ENCODE data around the gene PCGF3. TPM values are rescaled to one million over a fixed set of nuclear protein-coding genes. Genes with fewer than 3 reads are reported as not detected.
"Not testable (repeated sequence)": the region's sequence is repeated elsewhere in the genome, so short reads cannot be mapped to it uniquely, and the experiment has no call there.

Gene PCGF3
- total RNA-seq, 1 experiment from 2014 or later: 31.5 TPM

DNA sequence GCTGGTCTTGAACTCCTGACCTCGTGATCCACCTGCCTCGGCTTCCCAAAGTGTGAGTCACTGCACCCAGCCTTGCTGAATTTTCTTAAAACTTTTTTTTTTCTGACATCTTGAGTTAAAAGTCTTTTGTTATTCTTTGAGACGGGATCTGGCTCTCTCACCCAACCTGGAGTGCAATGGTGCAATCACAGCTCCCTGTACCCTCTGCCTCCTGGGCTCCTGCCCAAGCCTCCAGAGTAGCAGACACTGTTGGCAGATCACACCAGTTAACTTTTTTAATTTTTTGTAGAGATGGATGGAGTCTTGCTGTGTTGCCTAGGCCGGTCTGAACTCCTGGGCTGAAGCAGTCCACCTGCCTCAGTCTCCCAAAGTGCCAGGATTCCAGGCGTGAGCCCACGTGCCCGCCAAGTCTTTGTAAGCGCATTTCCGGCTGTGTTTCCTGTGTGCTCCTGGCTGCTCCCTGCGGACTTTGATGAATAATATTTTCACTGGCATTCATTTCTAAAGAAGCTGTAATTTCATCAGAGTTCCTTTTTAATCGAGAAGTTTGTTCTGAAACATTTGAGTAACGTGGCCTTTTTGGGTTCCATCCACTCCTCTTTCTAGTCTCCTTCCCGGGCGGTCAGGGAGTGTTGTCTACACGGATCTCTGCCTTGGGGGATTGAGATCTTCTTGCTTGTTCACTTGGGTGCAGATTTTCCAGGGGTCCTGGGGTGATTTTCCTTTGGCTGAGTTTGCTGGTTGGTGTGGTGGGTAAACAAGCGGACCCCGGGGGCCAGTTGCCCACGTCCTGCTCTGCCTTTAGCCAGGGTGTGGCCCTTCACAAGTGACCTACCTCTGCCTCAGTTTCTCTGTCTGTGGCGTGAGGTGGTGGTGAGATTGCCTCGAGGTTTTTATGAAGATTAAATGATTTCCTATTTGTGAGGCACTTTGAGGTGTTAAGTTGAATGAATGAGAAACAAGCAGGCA is 44.4 kb downstream of the PCGF3 start:
- Histone ChIP-seq H3K9me2 (replicated peaks; ENCODE audit: low read length) (no peaks in the 10 kb centered on the region), H3K9ac (ENCODE audit: low read length) (no peak overlapping the region), H3K4me2 (ENCODE audit: low read length) (no peak overlapping the region), H3K9me3 (ENCODE audit: low read length) (no peaks in the 10 kb centered on the region), H3K4me1 (ENCODE audit: insufficient read depth, low read length) (no peaks in the 10 kb centered on the region), H3K36me3 (ENCODE audit: low read depth, low read length) (peaks cover 6% of the 10 kb centered on the region; the same call in 1 of the 2 replicates), H3F3A (ENCODE audit: low read length, unreplicated experiment) (no peaks in the 10 kb centered on the region), H2AFZ (ENCODE audit: low read length) (no peak overlapping the region), H3K4me3 (ENCODE audit: low read length) (no peak overlapping the region), H3K79me2 (ENCODE audit: low read length) (no peaks in the 10 kb centered on the region), H3K27ac (ENCODE audit: low read length) (no peak overlapping the region), H4K20me1 (ENCODE audit: low read length) (no peaks in the 10 kb centered on the region), H3K27me3 (ENCODE audit: low read length) (no peaks in the 10 kb centered on the region)
- BruUV-seq (replicated peaks): no TSS peak
- DNase-seq (no peak), ATAC-seq (no peak)
- no peak for TF ChIP-seq EZH2phosphoT487 (IDR thresholded peaks at IDR 0.05; ENCODE audit: borderline replicate concordance, low read length)
- no peak for TF ChIP-seq EZH2 (IDR thresholded peaks at IDR 0.05; ENCODE audit: low read length, unreplicated experiment)
- no peak for TF ChIP-seq CTCF (conservative IDR thresholded peaks at IDR 0.05; ENCODE audit: low read depth, low read length)
- ChIA-PET POLR2A (ENCODE audit: unreplicated experiment) (no interaction called here), CTCF (no interaction called here)
- intact Hi-C loops (cut with micrococcal nuclease): no loop called here

DNA sequence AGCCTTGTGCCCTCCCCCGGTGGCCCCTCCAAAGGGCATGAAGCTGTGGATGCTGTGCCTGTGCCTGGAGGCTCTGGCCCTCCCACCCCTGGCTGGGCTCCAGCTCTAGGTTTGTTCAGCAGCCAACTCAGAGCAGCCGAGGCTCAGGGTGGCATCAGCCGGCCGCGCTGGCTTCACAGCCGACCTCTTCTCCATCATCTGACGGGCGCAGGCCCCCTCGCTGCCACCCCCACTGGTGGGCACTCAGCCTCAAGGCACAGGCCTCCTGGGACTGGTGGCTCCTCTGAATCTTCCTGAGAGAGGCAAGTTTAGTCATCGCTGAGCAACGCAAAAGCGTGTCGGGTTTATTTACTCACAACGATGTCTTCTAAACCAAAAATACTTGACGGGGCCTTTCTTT is 46.0 kb downstream of the PCGF3 start:
- Histone ChIP-seq H3F3A (ENCODE audit: low read length, unreplicated experiment) (no peaks in the 10 kb centered on the region), H3K9me3 (ENCODE audit: low read length) (no peaks in the 10 kb centered on the region), H3K9me2 (replicated peaks; ENCODE audit: low read length) (no peaks in the 10 kb centered on the region), H3K9ac (ENCODE audit: low read length) (no peak overlapping the region), H3K4me3 (ENCODE audit: low read length) (no peak overlapping the region), H3K4me2 (ENCODE audit: low read length) (no peak overlapping the region), H3K27me3 (ENCODE audit: low read length) (no peaks in the 10 kb centered on the region), H3K4me1 (ENCODE audit: insufficient read depth, low read length) (no peaks in the 10 kb centered on the region), H4K20me1 (ENCODE audit: low read length) (no peaks in the 10 kb centered on the region), H3K36me3 (ENCODE audit: low read depth, low read length) (peaks cover 6% of the 10 kb centered on the region; the same call in 1 of the 2 replicates), H2AFZ (ENCODE audit: low read length) (no peak overlapping the region), H3K79me2 (ENCODE audit: low read length) (no peaks in the 10 kb centered on the region), H3K27ac (ENCODE audit: low read length) (no peak overlapping the region)
- ATAC-seq (peak; percentile 49; the same call in 1 of the 2 replicates), DNase-seq (peak; percentile 12)
- TF ChIP-seq EZH2phosphoT487 (IDR thresholded peaks at IDR 0.05; ENCODE audit: borderline replicate concordance, low read length): no peak
- CTCF ChIA-PET: no interaction called here
- POLR2A ChIA-PET (ENCODE audit: unreplicated experiment): no interaction called here
- intact Hi-C loops (cut with micrococcal nuclease): no loop called here
- BruUV-seq (replicated peaks): no TSS peak

- DNase-seq (no peak), ATAC-seq (no peak)
- BruUV-seq (replicated peaks): no TSS peak
- Histone ChIP-seq H3K4me3 (ENCODE audit: low read length) (no peak overlapping the region), H3K4me1 (ENCODE audit: insufficient read depth, low read length) (no peaks in the 10 kb centered on the region), H4K20me1 (ENCODE audit: low read length) (no peaks in the 10 kb centered on the region), H3K9me3 (ENCODE audit: low read length) (no peaks in the 10 kb centered on the region), H3K79me2 (ENCODE audit: low read length) (no peaks in the 10 kb centered on the region), H3K9ac (ENCODE audit: low read length) (no peak overlapping the region), H3K36me3 (ENCODE audit: low read depth, low read length) (peaks cover 6% of the 10 kb centered on the region; the same call in 1 of the 2 replicates), H2AFZ (ENCODE audit: low read length) (no peak overlapping the region), H3K27ac (ENCODE audit: low read length) (no peak overlapping the region), H3K4me2 (ENCODE audit: low read length) (no peak overlapping the region), H3K9me2 (replicated peaks; ENCODE audit: low read length) (no peaks in the 10 kb centered on the region), H3K27me3 (ENCODE audit: low read length) (no peaks in the 10 kb centered on the region), H3F3A (ENCODE audit: low read length, unreplicated experiment) (no peaks in the 10 kb centered on the region)
- TF ChIP-seq EZH2 (IDR thresholded peaks at IDR 0.05; ENCODE audit: low read length, unreplicated experiment) (no peak), CTCF (conservative IDR thresholded peaks at IDR 0.05; ENCODE audit: low read depth, low read length) (no peak), EZH2phosphoT487 (IDR thresholded peaks at IDR 0.05; ENCODE audit: borderline replicate concordance, low read length) (no peak)
- POLR2A ChIA-PET (ENCODE audit: unreplicated experiment): no interaction called here
- CTCF ChIA-PET: no interaction called here
- intact Hi-C loops (cut with micrococcal nuclease): no loop called here
These were observed 46.7 kb downstream of the PCGF3 start for GRCh38 chr4:752196-752861.

DNA sequence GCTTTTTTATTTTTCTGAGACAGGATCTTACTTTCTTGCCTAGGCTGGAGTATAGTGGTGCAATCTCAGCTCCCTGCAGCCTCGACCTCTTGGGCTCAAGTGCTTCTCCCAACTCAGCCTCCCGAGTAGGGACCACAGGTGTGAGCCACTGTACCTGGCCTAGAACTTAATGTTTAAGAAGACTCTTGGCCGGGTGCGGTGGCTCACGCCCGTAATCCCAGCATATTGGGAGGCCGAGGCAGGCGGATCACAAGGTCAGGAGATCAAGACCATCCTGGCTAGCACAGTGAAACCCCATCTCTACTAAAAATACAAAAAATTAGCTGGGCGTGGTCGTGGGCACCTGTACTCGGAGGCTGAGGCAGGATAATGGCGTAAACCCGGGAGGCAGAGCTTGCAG is 47.6 kb downstream of the PCGF3 start:
- H3K4me3 ChIP-seq (ENCODE audit: low read length); intact Hi-C loops (cut with micrococcal nuclease): not testable (repeated sequence)

More for the DNA sequence above, 47.6 kb downstream of the PCGF3 start:
- H3K9me3 ChIP-seq (ENCODE audit: low read length); ATAC-seq; H3K9me2 ChIP-seq (replicated peaks; ENCODE audit: low read length); H3K4me1 ChIP-seq (ENCODE audit: insufficient read depth, low read length); CTCF ChIA-PET; DNase-seq; H4K20me1 ChIP-seq (ENCODE audit: low read length); H3K4me2 ChIP-seq (ENCODE audit: low read length); H3K27ac ChIP-seq (ENCODE audit: low read length); POLR2A ChIA-PET (ENCODE audit: unreplicated experiment); H3K9ac ChIP-seq (ENCODE audit: low read length); H2AFZ ChIP-seq (ENCODE audit: low read length); H3K79me2 ChIP-seq (ENCODE audit: low read length); H3K36me3 ChIP-seq (ENCODE audit: low read depth, low read length); H3K27me3 ChIP-seq (ENCODE audit: low read length); BruUV-seq (replicated peaks); H3F3A ChIP-seq (ENCODE audit: low read length, unreplicated experiment): not testable (repeated sequence)
